Activated CD4-positive, alpha-beta T cell treated with anti-CD3 and anti-CD28 coated beads, Interleukin-2, amount 10 ng/mL, durations not matched to agents 24 days and 14 days (primary cell): ENCODE results near the gene KRAS. TPM values are rescaled to one million over a fixed set of nuclear protein-coding genes. Genes with fewer than 3 reads are reported as not detected.

Source experiments
- DNase-seq: peaks from one replicate; pipeline ENCODE4 v3.0.0; 2022
- H3K27ac Mint-ChIP-seq: one replicate; pipeline ENCODE4 v1.8.0; 2022; ENCODE audit warnings: mild to moderate bottlenecking, mixed read lengths
- H3K27me3 Mint-ChIP-seq: one replicate; pipeline ENCODE4 v1.8.0; 2022; ENCODE audit warnings: mixed read lengths
- H3K36me3 Mint-ChIP-seq: one replicate; pipeline ENCODE4 v1.8.0; 2022; ENCODE audit warnings: low read depth, mild to moderate bottlenecking, mixed read lengths
- H3K4me1 Mint-ChIP-seq: one replicate; pipeline ENCODE4 v1.8.0; 2021; ENCODE audit warnings: mixed read lengths
- H3K4me3 Mint-ChIP-seq: one replicate; pipeline ENCODE4 v1.8.0; 2022; ENCODE audit warnings: mild to moderate bottlenecking, moderate library complexity, mixed read lengths
- H3K9me3 Mint-ChIP-seq: one replicate; pipeline ENCODE4 v1.8.0; 2021; ENCODE audit warnings: mixed read lengths
- intact Hi-C: fragments of 100-400 bp; cut with micrococcal nuclease; formaldehyde crosslinking; loops from one replicate; pipeline ENCODE4 v1.15.1; 2023
- total RNA-seq: library from RNA; stranded (reverse); gene quantifications from 2 replicates; pipeline ENCODE4 v1.2.3, GENCODE V29; 2022

The KRAS gene
- total RNA-seq, 1 donor from 2014 or later, result 26.4 TPM

DNA sequence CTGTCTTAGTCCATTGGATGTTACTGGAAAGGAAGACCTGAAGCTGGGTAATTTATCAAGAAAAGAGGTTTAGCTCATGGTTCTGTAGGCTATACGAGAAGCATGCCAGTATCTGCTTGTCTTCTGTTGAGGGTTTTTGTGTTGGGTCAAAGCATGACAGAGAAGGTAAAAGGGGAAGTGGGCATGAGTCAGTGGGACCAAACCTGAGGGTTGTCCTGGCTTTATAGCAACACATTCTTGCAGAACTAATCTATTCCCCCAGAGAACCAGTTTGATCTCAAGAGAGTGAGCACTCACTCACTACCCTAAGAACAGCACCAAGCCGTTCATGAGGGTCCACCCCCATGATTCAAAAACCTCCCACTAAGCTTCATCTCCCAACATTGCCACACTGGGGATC lies 19.0 kb upstream of the KRAS start:
- Mint-ChIP-seq H3K36me3 (no peaks in the 10 kb centered on the region), H3K4me3 (no peak overlapping the region), H3K27ac (no peak overlapping the region), H3K4me1 (peaks cover 9% of the 10 kb centered on the region), H3K9me3 (no peaks in the 10 kb centered on the region), H3K27me3 (peaks cover 2% of the 10 kb centered on the region)
- peak; percentile 45 for DNase-seq
- intact Hi-C loops, result no loop called here

DNA sequence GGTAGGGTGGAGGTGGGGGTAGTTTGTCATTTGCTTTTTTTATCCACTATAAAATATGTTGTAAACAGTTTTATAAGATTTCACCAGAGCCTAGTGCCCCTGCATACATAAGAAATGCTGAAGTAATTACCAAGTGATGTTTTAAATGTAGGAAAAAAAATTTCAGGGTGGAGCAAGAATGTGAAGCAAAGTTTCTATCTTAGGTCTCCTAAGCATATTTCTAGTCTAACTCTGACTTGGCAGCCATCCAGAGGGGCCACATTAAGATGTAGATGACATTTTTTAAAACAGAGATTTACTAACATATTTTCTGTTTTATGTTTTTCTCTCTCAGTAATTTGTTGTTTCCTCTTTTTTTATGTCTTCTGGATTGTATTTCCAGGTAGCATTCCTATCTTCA lies 15.8 kb upstream of the KRAS start:
- Mint-ChIP-seq H3K4me3 (no peak overlapping the region), H3K27me3 (peaks cover 2% of the 10 kb centered on the region), H3K9me3 (no peaks in the 10 kb centered on the region), H3K36me3 (no peaks in the 10 kb centered on the region), H3K27ac (no peak overlapping the region), H3K4me1 (peaks cover 9% of the 10 kb centered on the region)
- peak; percentile 10 for DNase-seq
- intact Hi-C loops, result no loop called here

DNA sequence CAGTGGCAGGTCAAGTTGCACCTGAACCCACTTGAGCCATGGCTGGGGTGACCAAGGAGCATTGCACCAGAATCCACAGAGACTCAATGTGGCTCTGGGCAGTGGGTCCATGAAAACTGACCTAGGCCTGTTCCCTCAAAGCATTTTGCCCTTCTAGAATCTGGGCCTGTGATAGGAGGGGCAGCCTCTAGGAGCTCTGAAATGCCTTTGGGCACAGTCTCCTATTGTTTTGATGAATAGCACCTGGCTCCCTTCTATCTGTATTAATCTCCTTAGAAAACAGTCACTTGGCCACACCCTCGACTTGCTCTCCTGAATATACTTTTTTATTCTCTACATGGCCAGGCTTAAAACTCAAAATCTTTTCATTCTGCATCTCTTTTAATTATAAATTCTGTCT lies 14.1 kb upstream of the KRAS start:
- Mint-ChIP-seq H3K9me3 (peaks cover 8% of the 10 kb centered on the region), H3K27ac (no peak overlapping the region), H3K36me3 (no peaks in the 10 kb centered on the region)

DNA sequence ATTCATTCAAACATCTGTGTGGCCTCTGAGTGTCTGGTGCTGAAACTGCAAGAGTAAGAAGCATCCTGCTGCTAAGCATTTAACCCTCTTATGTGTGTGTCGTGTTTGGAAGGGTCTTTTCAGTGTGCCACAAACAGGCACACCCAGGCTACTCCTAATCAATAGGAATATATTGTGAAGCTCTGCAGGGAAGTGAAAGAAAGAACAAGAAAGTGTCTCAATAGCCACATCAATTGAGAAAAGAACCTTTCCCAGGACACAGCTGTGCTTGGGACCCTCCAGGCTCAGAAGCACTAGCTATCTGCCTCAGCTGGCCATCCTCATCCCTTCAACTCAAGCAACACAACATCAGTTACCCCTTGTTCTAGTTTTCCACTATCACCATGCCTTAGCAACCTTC lies 13.4 kb upstream of the KRAS start:
- peaks cover 9% of the 10 kb centered on the region for H3K27me3 Mint-ChIP-seq
- H3K9me3 Mint-ChIP-seq, result peaks cover 8% of the 10 kb centered on the region
- no peaks in the 10 kb centered on the region for H3K36me3 Mint-ChIP-seq
- peak; percentile 34 for DNase-seq
- H3K4me1 Mint-ChIP-seq, result no peaks in the 10 kb centered on the region
- intact Hi-C loops, result no loop called here
- no peak overlapping the region for H3K4me3 Mint-ChIP-seq
- no peak overlapping the region for H3K27ac Mint-ChIP-seq

More for the DNA sequence above, 14.1 kb upstream of the KRAS start:
- intact Hi-C loops, result no loop called here
- DNase-seq, result no peak
- peaks cover 9% of the 10 kb centered on the region for H3K27me3 Mint-ChIP-seq
- H3K4me3 Mint-ChIP-seq, result no peak overlapping the region
- H3K4me1 Mint-ChIP-seq, result peaks cover 6% of the 10 kb centered on the region

DNA sequence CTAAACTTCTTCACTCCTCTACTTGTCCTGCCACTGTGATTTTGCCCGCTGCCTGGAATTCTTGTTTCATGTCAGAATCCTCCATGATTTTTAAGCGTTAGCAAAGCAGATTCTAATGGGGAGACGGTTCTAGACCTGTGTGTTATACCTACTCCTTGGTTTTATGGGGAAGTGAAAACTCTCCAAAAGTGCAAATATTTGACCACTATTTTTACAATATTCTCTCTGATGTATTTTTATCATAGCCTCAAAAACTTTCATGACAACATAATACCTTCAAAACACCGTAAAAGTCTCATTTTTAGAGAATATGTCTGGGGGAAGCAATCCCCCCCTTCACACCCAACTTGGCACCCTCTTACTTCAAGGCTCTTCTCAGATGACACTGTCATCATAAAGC lies 12.9 kb upstream of the KRAS start:
- peak; percentile 37 for DNase-seq
- peaks cover 9% of the 10 kb centered on the region for H3K27me3 Mint-ChIP-seq
- intact Hi-C loops, result no loop called here
- H3K4me1 Mint-ChIP-seq, result no peaks in the 10 kb centered on the region
- no peaks in the 10 kb centered on the region for H3K36me3 Mint-ChIP-seq
- no peak overlapping the region for H3K4me3 Mint-ChIP-seq
- no peak overlapping the region for H3K27ac Mint-ChIP-seq
- H3K9me3 Mint-ChIP-seq, result peaks cover 8% of the 10 kb centered on the region

DNA sequence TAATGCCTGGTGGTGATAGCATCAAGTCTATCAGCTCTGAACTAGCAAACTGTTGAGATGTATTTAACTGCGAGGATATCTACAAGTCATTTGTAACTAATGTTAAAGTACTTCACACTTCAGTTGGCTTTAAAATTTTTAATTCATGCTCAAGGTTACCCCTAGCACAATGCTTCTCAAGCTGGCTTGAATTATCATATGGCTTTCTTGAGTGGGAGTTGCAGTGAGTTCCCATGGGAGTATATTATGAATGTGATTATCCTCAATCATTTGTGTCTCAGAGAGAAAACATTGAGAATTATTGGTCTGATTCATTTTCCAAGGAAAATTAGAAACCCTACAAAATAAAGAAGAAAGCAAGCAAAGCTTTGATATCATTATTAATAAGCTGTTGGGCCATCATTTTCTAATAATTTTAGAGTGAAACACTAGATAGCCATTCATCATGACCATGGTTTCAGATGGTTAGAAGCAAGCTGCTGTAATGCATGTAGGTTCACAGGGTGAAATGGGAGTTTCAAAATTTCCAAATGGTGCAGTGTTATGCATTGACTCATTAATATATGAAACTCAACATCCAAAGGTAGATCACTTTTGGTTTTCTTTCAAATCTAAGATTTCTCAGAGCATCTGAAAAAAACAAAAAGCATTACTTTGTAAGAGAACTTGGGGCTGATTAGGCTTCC lies 11.8 kb upstream of the KRAS start:
- intact Hi-C loops, result no loop called here
- Mint-ChIP-seq H3K4me3 (no peak overlapping the region), H3K27me3 (peaks cover 9% of the 10 kb centered on the region), H3K36me3 (no peaks in the 10 kb centered on the region), H3K27ac (no peak overlapping the region), H3K4me1 (no peaks in the 10 kb centered on the region), H3K9me3 (peaks cover 8% of the 10 kb centered on the region)
- peak; percentile 18 for DNase-seq

DNA sequence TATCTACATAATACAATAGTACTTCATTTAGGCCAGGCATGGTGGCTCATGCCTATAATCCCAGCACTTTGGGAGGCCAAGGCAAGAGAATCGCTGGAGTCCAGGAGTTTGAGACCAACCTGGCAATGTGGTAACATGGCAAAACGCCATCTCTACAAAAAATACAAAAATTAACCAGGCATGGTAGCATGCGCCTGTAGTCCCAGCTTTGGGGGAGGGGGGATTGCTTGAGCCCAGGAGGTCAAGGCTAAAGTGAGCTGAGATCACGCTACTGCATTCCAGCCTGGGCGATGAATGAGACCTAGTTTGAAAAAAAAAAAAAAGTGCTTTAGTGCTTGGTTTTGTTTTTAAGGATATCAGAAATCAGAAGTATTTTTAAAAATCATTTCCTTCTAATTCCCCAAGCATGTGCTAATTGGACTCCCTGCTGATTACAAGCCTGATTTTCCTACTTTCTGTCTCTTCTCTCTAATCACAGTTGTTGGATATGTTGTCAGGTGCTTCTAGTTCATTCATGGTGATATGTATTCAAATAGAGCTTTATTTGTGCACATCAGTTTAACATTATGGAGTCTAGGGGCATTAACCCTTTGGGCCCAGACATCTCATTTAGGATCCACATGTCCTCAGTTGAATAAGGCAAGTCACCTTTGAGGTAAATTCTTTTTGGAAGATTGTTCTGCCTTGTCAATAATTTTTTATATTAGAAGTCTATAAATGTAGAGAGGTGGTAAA lies 7.0 kb upstream of the KRAS start:
- H3K4me3 Mint-ChIP-seq, result no peak overlapping the region
- intact Hi-C loops, result no loop called here

DNA sequence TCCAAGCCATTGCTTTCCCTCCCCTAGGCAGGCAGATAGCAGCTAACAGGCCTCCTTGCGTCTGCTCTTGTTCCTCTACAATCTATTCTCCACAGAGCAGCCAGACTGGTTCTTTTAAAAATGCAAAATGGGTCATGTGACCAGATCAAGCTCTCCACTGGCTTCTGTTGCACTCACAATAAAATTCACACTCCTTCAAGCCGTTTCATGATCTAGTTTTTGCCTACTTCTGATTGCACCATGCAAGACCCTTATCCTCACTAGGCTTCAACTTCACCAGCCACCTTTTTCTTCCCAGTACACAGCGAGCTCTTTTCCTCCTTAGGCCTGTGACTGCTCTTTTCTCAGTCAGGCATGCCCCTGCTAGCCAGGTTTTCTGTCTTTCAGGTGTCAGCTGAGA lies 6.1 kb upstream of the KRAS start:
- no peak overlapping the region for H3K27ac Mint-ChIP-seq
- no peak overlapping the region for H3K4me3 Mint-ChIP-seq
- peaks cover 25% of the 10 kb centered on the region for H3K27me3 Mint-ChIP-seq
- H3K36me3 Mint-ChIP-seq, result no peaks in the 10 kb centered on the region
- intact Hi-C loops, result no loop called here
- H3K9me3 Mint-ChIP-seq, result peaks cover 8% of the 10 kb centered on the region
- peaks cover 10% of the 10 kb centered on the region for H3K4me1 Mint-ChIP-seq
- peak; percentile 48 for DNase-seq

More for the DNA sequence above, 7.0 kb upstream of the KRAS start:
- DNase-seq, result peak; percentile 46
- H3K36me3 Mint-ChIP-seq, result no peaks in the 10 kb centered on the region
- peaks cover 8% of the 10 kb centered on the region for H3K9me3 Mint-ChIP-seq
- peaks cover 22% of the 10 kb centered on the region for H3K27me3 Mint-ChIP-seq
- no peak overlapping the region for H3K27ac Mint-ChIP-seq
- peaks cover 7% of the 10 kb centered on the region for H3K4me1 Mint-ChIP-seq

DNA sequence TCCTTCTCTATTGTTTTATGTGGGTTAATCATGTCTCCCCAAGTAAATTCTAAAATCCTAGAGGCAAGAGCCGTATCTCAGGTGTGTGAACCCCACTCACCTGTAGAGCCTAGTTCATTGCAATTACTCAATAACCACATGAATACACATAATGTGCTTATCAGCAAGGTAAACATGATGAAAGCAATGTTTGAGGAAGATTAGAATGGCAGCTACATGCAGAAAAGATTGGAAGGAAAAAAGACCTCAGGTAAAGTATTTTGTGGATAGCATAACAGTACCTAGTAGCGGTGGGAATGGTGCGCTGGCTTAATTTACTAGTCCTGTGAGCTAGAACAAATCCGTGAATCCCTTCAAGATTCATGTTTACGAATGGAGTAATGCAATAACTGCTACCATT lies 5.3 kb upstream of the KRAS start:
- peaks cover 13% of the 10 kb centered on the region for H3K4me1 Mint-ChIP-seq
- intact Hi-C loops, result no loop called here
- peaks cover 25% of the 10 kb centered on the region for H3K27me3 Mint-ChIP-seq
- no peak overlapping the region for H3K27ac Mint-ChIP-seq
- no peak overlapping the region for H3K4me3 Mint-ChIP-seq
- H3K9me3 Mint-ChIP-seq, result peaks cover 8% of the 10 kb centered on the region
- H3K36me3 Mint-ChIP-seq, result no peaks in the 10 kb centered on the region
- DNase-seq, result peak; percentile 38

DNA sequence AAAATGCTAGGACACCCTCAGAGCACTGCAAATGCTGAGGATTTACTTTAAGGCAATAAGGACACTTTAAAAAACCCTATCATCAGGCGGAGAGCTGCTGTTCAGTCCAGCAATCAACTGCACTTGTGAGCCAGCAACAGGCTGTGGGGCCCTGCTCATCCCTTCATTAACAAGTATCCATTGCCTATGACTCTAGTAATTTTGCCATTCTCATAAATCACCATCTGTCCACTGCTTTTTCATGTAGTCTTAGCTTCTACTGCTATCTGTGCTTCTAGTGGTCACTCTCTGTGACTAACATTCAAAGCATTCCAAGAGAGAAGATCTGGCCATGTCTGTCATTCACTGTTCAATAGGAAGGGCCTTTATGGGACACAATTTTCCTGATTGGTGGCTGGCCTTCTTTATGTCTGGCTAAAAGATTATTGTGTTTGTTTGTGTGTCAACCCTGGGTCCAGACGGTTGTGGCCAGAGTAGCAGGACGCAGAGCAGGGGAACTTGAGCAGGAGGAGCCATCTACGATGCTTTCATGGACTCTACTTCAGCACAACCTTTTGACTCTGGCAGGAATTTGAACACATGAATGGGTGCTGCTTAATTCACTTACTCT lies 3.6 kb upstream of the KRAS start:
- Mint-ChIP-seq H3K4me1 (peaks cover 19% of the 10 kb centered on the region), H3K27ac (no peak overlapping the region)
- intact Hi-C loops, result loop anchor here (5.0 kb wide), 1 partner anchor 202 kb away; a partner anchor contains a TSS

DNA sequence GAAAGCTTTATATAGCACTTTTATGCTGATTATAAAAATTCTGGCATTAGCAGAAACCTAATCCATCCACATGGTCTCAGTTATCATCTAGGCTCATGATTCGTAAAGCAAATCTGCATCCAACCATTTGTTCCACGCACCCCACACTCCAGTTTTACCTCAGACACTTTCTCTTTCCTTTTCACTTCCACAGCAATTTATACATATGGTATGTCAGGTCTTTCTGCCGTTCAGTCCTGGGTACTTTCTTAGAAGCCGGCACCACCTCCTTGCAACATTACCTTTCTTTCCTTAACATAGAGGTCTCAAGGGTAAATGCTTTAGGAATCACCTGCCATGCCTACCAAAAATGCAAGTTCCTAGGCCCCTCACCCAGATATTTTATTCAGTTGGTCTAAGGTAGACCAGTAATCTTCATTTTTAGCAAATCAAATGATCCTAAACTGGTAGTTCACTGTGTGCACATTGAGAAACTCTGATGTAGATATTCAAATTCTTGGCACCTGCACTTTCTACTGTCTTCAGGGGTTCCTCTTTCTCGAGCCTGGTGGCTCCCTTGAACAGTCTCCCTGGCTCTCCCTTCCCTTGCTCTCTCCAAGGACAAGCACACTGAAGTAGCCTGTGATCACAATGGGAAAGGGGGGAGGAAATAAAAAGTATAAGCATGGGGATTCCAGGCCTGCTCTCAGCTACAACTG lies 2.8 kb upstream of the KRAS start:
- peaks cover 18% of the 10 kb centered on the region for H3K27me3 Mint-ChIP-seq
- intact Hi-C loops, result loop anchor here (5.0 kb wide), 1 partner anchor 201 kb away; a partner anchor contains a TSS
- H3K36me3 Mint-ChIP-seq, result peaks cover under 1% of the 10 kb centered on the region
- no peak overlapping the region for H3K4me3 Mint-ChIP-seq
- H3K4me1 Mint-ChIP-seq, result peaks cover 19% of the 10 kb centered on the region
- H3K27ac Mint-ChIP-seq, result no peak overlapping the region
- no peaks in the 10 kb centered on the region for H3K9me3 Mint-ChIP-seq
- peak; percentile 58 for DNase-seq

More for the DNA sequence above, 3.6 kb upstream of the KRAS start:
- Mint-ChIP-seq H3K9me3 (no peaks in the 10 kb centered on the region), H3K27me3 (peaks cover 18% of the 10 kb centered on the region), H3K36me3 (no peaks in the 10 kb centered on the region), H3K4me3 (no peak overlapping the region)
- peak; percentile 51 for DNase-seq

DNA sequence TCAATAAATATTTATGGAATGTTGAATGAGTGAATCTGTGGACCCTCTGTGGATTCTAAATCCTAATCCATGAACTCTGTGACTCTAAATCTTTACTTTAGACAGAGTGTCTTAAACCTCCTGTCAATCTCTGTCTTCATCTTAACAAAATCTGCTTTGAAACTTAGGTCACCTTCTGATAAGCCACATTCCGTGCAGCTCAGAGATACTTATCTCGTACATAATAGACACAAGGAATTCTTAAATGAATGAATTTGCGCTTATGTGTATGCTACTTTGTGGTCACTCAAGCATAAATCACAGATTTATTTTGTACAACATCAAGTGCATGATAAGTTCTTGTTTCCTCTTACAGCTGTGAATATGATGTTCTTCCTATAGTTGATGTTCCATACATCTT lies 2.2 kb upstream of the KRAS start:
- no peaks in the 10 kb centered on the region for H3K9me3 Mint-ChIP-seq
- peaks cover 21% of the 10 kb centered on the region for H3K4me1 Mint-ChIP-seq
- peak; percentile 40 for DNase-seq
- intact Hi-C loops, result loop anchor here (5.0 kb wide), 1 partner anchor 201 kb away; a partner anchor contains a TSS
- no peak overlapping the region for H3K4me3 Mint-ChIP-seq
- H3K27me3 Mint-ChIP-seq, result peaks cover 18% of the 10 kb centered on the region
- H3K36me3 Mint-ChIP-seq, result peaks cover 3% of the 10 kb centered on the region
- H3K27ac Mint-ChIP-seq, result no peak overlapping the region

DNA sequence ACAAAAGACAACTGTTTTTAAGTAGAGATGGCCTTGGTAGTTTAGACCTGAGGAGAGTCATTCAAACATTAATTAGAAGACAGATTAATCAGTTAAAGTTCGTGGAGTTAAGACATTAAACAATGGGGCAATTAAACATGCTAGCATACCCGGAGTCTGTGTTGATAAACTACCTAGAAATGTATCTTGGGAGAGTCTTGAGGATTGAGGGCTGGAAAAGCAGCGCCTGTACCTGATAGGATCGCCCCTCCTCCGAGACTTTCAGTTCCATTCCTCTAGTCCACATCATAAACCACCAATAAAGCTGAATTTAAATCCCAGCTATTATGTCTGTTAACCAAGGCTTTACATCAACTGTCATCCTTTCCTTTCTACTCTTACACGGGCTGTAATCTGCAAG lies 1.0 kb upstream of the KRAS start:
- Mint-ChIP-seq H3K36me3 (peaks cover 9% of the 10 kb centered on the region), H3K4me1 (peaks cover 27% of the 10 kb centered on the region), H3K4me3 (peak overlapping the region; percentile 86), H3K9me3 (no peaks in the 10 kb centered on the region), H3K27me3 (peaks cover 15% of the 10 kb centered on the region), H3K27ac (peak overlapping the region; percentile 23)
- peak; percentile 51 for DNase-seq
- intact Hi-C loops, result loop anchor here (1.0 to 5.0 kb wide), 2 partner anchors 114 to 199 kb away; a partner anchor contains a TSS
